Measurements from ENCODE around the gene PRLH.
"Not testable (repeated sequence)": the region's sequence is repeated elsewhere in the genome, so short reads cannot be mapped to it uniquely, and the experiment has no call there.

The PRLH gene

DNA sequence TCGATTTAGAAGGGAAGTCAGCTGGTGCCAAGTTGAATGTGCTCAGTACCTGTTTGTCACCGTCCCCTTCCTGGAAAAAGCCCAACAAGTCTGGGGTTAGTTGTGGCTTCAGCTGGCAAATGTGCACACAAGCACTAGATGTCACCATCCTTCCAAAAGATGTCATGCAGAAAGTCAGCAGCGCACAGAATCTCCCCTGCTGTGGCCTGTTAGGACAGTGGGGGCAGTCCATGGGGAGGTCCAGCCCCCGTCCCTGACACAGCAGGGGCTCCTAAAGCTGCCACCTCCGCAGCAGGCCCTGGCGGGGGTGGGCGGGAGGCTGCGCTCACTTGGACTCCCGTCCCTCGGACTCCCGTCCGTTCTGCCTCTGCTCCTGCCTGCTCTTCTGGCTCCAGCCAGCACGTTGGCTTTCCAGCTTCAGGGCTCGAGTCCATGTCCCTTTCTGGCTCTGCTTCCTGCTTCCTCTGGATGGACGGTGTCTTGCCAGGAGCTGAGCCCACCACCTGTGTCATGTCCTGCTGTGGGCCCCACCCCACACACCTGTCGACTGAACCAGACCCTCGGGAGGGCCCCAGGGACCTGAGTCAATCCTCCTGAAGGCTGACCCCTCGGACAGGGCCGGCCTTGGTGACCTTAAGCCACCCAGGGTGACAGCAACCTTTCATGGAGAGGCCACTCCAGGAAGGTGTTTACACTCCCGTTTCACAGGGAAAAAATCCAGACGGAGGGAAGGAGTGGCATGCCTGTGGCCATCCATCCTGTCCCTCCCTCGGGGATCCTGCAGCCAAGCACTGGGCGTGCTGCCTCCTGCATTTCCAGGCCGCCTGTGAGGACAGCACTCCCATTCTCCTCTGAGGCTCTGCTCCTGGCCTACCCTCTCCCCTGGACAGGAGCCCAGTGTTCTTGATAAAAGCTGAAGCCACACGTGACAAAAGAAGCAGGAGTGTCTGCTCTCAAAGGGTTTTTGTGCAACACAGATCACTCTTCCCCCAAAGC, 15.7 kb downstream of the PRLH start:
- peak in 1 of 2 donors; percentile 9 for DNase-seq (ENCODE audit: low read depth in 2 of 2)

GRCh38 chr2:237583385-237584295, 17.3 kb downstream of the PRLH start:
- DNase-seq (ENCODE audit: low read depth in 2 of 2) = no peak

- DNase-seq (ENCODE audit: low read depth in 2 of 2) = no peak
These were observed 19.3 kb downstream of the PRLH start for GRCh38 chr2:237585590-237586221.

GRCh38 chr2:237588044-237588696, 21.8 kb downstream of the PRLH start:
- no peak for DNase-seq (ENCODE audit: low read depth in 2 of 2)

DNA sequence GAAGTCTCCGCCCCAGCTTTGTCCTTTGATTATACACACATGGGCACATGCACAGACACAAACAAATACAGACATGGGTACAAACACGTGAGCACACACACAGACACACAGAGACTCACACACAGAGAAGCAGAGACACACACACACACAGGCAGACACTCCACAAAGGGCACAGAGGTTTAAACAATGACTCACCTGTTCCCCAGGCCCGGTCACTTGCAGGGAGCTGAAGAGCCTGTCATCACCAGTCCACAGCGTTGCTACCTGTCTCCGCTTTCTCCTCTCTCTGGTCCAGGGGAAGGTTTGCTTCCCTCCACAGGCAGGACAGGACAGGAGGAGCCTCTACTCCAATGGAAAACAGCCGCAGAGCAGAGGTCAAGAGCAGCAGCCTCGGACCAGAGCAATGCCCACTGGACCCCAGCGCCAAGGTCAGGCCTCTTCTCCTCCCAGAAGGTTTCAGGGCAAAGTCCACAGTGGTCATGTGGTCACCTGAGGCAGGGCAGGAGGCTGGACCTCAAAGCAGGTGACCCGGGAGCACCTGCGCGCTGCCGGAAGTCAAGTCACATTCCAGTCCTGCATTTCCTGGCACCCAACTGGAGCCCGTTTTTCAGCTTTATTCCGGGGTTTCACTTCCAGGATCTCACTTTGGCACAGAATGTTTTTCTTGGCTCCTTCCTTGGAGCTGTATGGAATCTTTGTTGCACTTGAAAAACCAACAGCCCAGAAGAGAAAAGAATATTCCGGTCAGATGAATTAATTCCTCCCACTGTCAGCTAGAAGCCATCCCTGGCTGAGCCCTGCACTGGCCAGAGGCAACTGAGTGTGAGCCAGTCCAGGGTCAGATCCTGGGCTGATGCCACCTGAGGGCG, 24.1 kb downstream of the PRLH start, which contains the start of gene RAB17:
TSS of gene RAB17 (minus strand) at position 463 of the 869 bp plus-strand sequence. CDS start 4,580 bp downstream, outside the sequence.
- DNase-seq (ENCODE audit: low read depth in 2 of 2) = no peak

DNA sequence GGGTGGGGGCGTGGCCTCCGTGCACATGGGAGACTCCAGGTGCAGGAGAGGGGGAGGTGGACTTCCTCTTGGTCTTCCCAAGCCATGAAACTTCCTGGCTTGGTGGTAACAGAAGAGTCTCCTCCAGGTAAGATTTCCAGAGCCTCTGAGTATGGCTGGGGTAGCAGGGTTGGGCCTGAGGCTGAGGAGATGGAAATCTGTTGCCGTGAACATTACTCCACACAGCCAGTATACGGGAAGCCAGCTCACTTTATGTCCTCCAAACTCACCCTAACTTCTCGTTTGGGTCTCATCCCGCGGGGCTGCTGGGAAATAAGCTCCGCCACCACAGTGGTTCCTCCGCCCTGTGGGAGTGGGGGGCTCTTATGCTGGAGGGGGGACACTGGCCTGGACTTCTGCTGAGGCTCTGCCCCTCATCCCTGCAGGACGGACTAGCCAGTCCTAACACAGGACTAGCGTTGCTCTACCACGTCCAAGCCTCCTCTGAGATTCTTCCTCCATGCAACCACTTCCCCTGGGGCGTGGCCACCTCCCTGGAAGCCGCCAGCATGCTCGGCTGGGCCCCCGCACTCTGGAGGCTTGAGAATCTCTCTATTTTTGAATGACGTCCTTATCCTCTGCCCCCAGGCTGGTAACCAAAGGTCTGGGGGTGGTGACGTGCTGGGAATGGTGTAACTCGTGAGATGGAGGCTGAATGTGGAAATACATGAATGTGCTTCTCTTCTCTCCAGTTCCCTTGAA, 24.9 kb downstream of the PRLH start:
- no peak for DNase-seq (ENCODE audit: low read depth in 2 of 2)

DNA sequence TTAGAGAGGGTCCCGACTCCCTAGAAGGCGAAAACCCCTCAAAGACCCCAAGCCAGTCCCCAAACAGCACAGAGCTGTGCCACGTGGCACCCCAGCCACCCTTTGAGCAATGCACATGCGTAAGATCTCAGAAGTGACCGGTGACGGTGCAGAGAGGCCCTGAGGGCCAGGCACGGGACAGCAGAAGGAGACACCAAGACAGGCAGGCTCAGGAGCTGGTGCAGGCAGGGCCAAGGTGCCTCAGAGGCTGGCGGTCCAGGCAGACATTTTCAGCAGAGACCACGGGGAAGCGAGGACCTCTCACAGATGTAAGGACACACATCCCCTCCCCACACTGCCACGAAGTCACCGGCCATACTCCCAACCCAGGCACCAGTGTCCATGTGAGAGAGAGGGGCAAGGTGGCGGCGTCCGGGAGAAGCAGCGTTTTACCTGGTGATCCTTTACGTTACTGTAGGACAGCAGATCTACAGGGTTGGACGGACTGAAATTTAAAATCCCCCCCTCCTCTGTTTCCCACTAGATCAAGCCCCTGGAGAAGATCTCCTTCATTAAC, 26.1 kb downstream of the PRLH start:
- DNase-seq (ENCODE audit: low read depth in 2 of 2) = no peak

- no peak for DNase-seq (ENCODE audit: low read depth in 2 of 2)
These were observed 26.7 kb downstream of the PRLH start for GRCh38 chr2:237593036-237593435.

GRCh38 chr2:237593596-237594320, 27.4 kb downstream of the PRLH start:
- no peak for DNase-seq (ENCODE audit: low read depth in 2 of 2)

DNA sequence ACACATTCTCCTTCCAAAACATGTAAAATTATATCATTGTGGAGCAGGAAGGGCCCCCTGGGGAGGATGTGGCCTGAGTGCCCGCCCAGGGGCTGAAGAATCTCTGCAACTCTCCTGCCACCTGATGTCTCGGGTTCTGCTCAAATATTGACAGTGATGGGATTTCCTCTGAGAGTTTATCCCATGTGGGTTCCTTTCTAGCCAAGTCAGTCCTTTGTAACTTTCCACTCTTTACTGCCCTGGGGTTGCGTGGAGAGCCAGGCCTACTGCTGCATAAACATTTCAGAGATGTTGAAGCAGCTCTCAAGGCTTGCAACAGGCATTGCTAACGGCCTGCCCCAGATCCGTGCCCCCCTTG, 28.1 kb downstream of the PRLH start:
- no peak for DNase-seq (ENCODE audit: low read depth in 2 of 2)

DNA sequence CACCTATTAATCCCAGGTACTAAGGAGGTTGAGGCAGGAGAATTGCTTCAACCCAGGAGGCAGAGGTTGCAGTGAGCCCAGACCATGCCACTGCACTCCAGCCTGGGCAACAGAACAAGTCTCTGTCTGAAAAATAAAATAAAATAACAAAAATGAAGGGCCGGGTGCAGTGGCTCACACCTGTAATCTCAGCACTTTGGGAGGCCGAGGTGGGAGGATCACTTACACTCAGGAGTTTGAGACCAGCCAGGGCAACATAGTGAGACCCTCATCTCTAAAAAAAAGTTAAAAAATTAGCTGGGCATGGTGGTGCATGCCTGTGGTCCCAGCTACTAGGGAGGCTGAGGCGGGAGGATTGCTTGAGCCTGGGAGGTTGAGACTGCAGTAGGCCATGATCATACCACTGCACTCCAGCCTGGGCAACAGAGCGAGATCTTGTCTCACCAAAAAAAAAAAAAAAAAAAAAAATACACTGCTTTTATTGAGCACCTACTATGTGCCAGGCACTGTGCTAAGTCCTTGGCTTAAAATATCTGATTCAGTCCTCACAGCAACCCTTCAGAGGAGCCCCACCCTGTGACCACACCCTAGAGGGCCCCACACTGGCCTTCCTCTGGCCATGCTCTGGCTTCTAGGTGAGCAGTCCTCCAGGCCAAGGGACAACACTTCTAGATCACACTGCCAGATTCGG, 29.6 kb downstream of the PRLH start:
- not testable (repeated sequence) for DNase-seq (ENCODE audit: low read depth in 2 of 2)

DNA sequence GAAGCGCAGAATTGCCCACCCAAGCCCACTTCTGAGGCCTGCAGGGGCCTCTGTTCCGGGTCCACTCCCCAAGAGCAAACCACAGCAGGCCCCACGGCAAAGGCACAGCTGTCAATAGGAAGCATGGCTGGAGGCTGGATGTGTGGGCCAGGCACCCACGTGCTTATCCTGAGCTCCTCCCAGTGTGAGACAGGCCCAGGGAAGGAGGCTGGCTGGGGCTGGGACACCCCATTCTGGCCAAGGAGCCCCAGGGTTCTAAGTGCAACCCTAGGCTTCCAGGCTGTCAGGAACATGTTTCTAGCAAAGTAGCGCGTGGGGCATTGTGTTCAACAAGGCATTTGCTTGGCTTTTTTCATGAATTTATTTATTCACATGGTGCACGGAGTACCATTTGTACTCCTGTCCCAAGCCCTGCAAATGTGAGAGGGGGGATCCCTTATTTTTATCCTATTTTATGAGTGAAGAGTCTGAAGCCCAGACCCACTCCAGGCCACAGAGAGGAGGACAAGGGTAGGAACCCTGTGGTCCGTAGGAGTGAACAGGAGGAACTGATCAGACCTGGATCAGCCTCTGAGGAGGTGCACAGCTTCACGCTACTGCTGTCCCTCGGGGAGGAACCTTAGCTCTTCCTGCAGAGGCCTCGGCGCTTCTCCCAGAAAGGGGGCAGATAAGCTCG, 30.3 kb downstream of the PRLH start:
- no peak for DNase-seq (ENCODE audit: low read depth in 2 of 2)

DNA sequence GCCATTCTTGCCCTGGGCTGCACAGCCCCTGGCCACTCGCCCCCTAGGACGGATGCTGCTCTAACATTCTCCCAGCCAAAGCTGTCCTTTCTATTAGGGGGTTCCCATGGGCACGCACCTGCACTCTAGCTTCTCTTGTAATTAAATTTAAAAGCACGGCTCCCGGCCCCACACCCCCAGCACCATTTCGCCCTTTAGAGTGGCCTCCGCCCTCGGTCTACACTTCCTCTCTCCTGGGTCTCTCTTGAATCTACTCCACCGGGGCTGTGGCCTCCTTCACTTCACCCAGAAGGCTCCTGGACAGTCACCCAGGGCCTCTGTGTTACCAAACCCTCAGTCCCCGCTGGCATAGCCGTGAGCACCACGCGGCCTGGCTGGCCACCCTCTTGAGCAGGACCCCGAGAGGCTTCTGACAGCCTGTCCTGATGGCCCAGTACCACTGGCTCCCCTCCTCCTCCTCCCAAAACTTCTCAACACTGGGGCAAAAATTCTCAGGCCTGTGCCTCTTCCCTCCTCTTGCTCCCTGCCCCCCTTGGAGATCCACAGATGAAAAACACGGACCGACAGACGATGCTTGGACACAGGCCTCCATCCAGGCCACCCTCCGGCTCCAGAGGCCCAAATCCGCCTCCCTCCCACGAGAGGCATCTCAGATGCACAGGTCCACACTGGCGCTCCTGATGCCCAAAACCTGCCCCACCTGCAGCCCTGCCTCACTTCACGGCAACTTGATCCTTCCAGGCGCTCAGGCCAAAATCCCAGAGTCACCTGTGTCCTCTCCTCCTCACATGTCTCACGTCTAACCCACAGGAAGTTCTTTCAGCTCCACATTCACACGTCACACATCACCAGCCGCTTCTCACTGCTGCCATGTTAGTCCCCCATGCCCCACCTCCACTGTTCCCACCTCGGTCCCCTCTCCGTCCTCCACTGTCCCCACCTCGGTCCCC, 31.1 kb downstream of the PRLH start:
- DNase-seq (ENCODE audit: low read depth in 2 of 2) = no peak

DNA sequence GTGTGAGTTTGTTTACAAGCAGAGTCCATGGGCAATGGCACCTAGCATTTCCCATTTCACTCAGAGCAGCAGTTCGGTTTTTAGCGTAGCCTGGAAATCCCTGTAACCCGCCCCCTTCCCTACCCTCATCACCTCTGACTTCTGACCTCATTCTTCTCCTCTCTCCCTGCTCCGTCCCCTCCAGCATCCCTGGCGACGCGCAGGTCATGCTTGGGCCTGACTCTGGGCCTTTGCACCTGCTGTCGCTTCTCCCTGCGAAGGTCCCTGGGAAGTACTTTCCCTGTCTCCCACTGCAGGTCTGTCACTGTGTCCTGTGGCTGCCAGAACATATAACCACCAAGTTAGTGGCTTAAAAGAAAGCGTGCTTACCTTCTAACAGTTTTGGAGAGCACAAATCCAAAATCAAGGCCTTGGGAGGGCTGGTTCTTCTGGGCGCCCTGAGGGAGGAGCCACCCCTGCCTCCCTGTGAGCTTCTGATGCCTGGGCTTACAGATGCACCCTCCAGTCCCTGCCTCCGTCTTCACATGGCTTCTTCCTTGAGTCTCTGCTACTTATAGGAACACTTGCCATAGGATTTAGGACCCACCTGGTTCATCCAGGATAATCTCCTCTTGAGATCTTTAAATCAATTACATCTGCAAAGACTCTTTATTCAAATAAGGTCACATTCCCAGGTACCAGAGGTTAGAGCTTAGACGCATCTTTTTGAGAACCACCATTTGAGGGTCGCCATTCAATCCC, 32.3 kb downstream of the PRLH start:
- DNase-seq (ENCODE audit: low read depth in 2 of 2) = no peak

DNA sequence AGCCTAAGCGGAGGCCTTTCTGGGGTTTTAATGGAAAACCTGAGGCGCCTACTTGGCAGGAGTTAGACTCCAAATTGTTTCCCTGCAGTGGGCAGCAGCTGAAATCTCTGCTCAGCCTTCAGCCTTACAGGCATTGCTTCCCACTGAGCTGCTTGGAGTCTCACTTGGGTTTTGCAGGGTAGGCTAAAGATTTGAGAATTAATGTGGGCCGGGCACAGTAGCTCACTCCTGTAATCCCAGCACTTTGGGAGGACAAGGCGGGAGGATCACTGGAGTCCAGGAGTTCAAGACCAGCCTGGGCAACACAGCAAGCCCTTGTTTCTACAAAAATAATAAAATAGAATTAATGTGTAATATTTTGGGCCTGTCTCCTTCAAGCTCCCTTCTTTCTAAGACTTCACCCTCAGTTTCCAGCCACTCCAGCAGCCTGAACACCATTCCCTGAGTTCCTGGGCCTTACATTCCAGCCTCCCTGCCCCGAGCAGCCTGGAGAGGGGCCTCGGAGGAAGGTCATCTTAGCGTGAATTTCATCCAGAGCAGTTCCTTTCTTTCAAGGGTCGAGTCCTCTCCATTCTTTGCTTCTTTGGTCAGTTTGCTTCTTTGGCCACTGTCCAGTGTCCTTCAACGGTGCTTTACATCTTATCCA, 33.2 kb downstream of the PRLH start:
- DNase-seq (ENCODE audit: low read depth in 2 of 2) = no peak

Measured in stimulated activated CD8-positive, alpha-beta memory T cell treated with anti-CD3 and anti-CD28 coated beads, Interleukin-2, amount 100 ng/mL, for 1 hour (primary cell).